ENCODE measurements around the gene HECTD4.
"Not testable (repeated sequence)": the region's sequence is repeated elsewhere in the genome, so short reads cannot be mapped to it uniquely, and the experiment has no call there.

HECTD4 gene

DNA sequence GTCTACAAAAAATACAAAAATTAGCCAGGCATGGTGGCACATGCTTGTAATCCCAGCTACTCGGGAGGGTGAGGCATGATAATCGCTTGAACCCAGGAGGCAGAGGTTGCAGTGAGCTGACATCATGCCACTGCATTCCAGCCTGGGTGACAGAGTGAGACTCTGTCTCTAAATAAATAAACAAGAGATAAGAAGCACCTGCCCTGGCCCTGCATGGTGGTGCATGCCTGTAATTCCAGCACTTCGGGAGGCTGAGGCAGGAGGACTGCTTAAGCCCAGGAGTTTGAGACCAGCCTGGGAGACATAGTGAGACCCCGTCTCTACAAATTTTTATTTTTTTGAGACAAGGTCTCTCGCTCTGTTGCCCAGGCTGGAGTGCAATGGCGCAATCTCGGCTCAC, 161.6 kb downstream of the HECTD4 start:
- H3K9ac ChIP-seq (ENCODE audit: low read length); H3K4me3 ChIP-seq (ENCODE audit: low read length); DNase-seq (ENCODE audit: low read depth); H3K9me3 ChIP-seq (ENCODE audit: control insufficient read depth, low read length); H3K27me3 ChIP-seq (replicated peaks; ENCODE audit: control insufficient read depth, insufficient read depth, low read length); H3K4me1 ChIP-seq (ENCODE audit: control insufficient read depth, insufficient read depth, low read length): not testable (repeated sequence)
- H3K36me3 ChIP-seq (ENCODE audit: control insufficient read depth, insufficient read depth, low read length, severe bottlenecking), result peaks cover 38% of the 10 kb centered on the region

GRCh38 chr12:112219195-112219594, 163.0 kb downstream of the HECTD4 start:
- Histone ChIP-seq H3K9me3 (ENCODE audit: control insufficient read depth, low read length) (no peaks in the 10 kb centered on the region), H3K9ac (ENCODE audit: low read length) (no peak overlapping the region), H3K4me1 (ENCODE audit: control insufficient read depth, insufficient read depth, low read length) (no peaks in the 10 kb centered on the region), H3K4me3 (ENCODE audit: low read length) (no peak overlapping the region), H3K36me3 (ENCODE audit: control insufficient read depth, insufficient read depth, low read length, severe bottlenecking) (peaks cover 46% of the 10 kb centered on the region), H3K27me3 (replicated peaks; ENCODE audit: control insufficient read depth, insufficient read depth, low read length) (no peaks in the 10 kb centered on the region)
- no peak for DNase-seq (ENCODE audit: low read depth)

GRCh38 chr12:112218150-112218549, 164.1 kb downstream of the HECTD4 start:
- H3K9ac ChIP-seq (ENCODE audit: low read length), result no peak overlapping the region
- no peaks in the 10 kb centered on the region for H3K9me3 ChIP-seq (ENCODE audit: control insufficient read depth, low read length)
- DNase-seq (ENCODE audit: low read depth), result peak; percentile 38
- no peak overlapping the region for H3K4me3 ChIP-seq (ENCODE audit: low read length)
- H3K4me1 ChIP-seq (ENCODE audit: control insufficient read depth, insufficient read depth, low read length), result no peaks in the 10 kb centered on the region
- H3K27me3 ChIP-seq (replicated peaks; ENCODE audit: control insufficient read depth, insufficient read depth, low read length), result no peaks in the 10 kb centered on the region
- peaks cover 50% of the 10 kb centered on the region for H3K36me3 ChIP-seq (ENCODE audit: control insufficient read depth, insufficient read depth, low read length, severe bottlenecking)

DNA sequence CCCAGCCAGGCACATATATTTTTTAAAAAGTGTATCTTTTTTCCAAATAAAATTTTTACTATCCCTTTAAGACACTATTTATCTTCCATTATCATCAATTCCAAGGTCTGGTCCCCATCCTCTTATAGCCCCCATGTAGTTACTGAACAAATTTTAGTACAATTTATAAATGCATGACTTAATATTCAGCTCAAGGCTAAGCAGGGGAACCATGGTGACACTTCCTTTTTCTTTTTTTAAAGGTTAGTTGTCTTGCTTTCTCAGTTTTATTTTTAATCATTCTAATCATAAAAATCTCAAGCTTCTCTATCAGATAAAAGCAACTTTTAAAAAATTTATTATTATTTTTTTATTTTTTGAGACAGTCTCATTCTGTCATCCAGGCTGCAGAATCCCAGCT, 164.6 kb downstream of the HECTD4 start:
- peaks cover 46% of the 10 kb centered on the region for H3K36me3 ChIP-seq (ENCODE audit: control insufficient read depth, insufficient read depth, low read length, severe bottlenecking)
- no peaks in the 10 kb centered on the region for H3K9me3 ChIP-seq (ENCODE audit: control insufficient read depth, low read length)
- H3K27me3 ChIP-seq (replicated peaks; ENCODE audit: control insufficient read depth, insufficient read depth, low read length), result no peaks in the 10 kb centered on the region
- H3K4me1 ChIP-seq (ENCODE audit: control insufficient read depth, insufficient read depth, low read length), result no peaks in the 10 kb centered on the region
- no peak for DNase-seq (ENCODE audit: low read depth)
- no peak overlapping the region for H3K9ac ChIP-seq (ENCODE audit: low read length)
- H3K4me3 ChIP-seq (ENCODE audit: low read length), result no peak overlapping the region

GRCh38 chr12:112216223-112216622, 166.0 kb downstream of the HECTD4 start:
- DNase-seq (ENCODE audit: low read depth), result no peak
- Histone ChIP-seq H3K4me3 (ENCODE audit: low read length) (no peak overlapping the region), H3K9ac (ENCODE audit: low read length) (no peak overlapping the region), H3K9me3 (ENCODE audit: control insufficient read depth, low read length) (no peaks in the 10 kb centered on the region), H3K4me1 (ENCODE audit: control insufficient read depth, insufficient read depth, low read length) (no peaks in the 10 kb centered on the region), H3K27me3 (replicated peaks; ENCODE audit: control insufficient read depth, insufficient read depth, low read length) (no peaks in the 10 kb centered on the region), H3K36me3 (ENCODE audit: control insufficient read depth, insufficient read depth, low read length, severe bottlenecking) (peaks cover 57% of the 10 kb centered on the region)

DNA sequence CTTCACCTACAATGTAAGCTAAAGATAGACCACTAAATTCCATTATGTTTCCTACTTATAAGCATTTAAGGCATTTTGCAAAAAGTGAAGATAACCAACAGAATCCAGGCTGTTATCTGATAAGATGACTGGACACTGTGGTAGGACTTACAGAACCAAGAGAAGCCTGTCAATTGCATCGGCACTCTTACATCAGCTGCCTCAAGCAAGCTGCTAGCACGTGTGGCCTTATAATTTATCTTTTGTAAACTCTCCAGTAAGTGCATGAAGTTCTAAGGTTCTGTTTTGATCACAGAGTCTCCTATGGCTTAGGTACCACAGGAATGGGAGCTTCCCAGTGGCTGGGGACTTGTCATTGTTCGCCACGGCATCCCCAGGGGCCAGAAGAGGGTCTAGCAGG, 168.2 kb downstream of the HECTD4 start:
- no peaks in the 10 kb centered on the region for H3K9me3 ChIP-seq (ENCODE audit: control insufficient read depth, low read length)
- no peaks in the 10 kb centered on the region for H3K4me1 ChIP-seq (ENCODE audit: control insufficient read depth, insufficient read depth, low read length)
- H3K36me3 ChIP-seq (ENCODE audit: control insufficient read depth, insufficient read depth, low read length, severe bottlenecking), result peaks cover 70% of the 10 kb centered on the region
- DNase-seq (ENCODE audit: low read depth), result no peak
- no peaks in the 10 kb centered on the region for H3K27me3 ChIP-seq (replicated peaks; ENCODE audit: control insufficient read depth, insufficient read depth, low read length)
- H3K9ac ChIP-seq (ENCODE audit: low read length), result no peak overlapping the region
- no peak overlapping the region for H3K4me3 ChIP-seq (ENCODE audit: low read length)

DNA sequence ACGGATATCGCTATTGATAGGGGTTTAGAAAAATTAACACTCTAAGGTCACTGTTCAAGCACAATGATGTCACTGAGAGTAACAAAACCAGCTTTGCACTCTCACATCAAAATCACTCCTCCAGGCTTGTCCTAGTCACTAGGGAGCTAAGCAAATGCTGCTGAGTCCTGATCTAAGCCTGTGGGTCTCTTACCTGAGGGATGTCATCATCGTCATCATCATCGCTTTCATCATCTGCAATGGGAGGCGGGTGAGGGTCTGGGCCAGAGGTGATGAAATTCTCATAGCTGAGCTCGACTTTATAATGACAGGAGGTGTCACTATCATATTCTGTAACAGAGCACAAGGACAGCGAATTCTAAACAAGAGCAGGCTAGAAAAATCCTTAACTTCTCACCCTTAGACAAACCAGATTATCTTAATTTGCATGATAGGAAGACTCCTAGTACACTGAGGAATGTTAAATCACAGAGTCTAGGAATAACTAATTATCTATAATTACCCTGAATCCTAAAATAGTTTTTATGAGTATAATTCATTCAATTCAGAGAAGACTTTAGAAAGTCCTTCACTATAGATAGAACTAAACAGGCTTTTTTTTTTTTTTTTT, 173.8 kb downstream of the HECTD4 start:
- H3K27me3 ChIP-seq (replicated peaks; ENCODE audit: control insufficient read depth, insufficient read depth, low read length), result no peaks in the 10 kb centered on the region
- peaks cover 61% of the 10 kb centered on the region for H3K36me3 ChIP-seq (ENCODE audit: control insufficient read depth, insufficient read depth, low read length, severe bottlenecking)

GRCh38 chr12:112207397-112207924, 174.8 kb downstream of the HECTD4 start:
- no peaks in the 10 kb centered on the region for H3K4me1 ChIP-seq (ENCODE audit: control insufficient read depth, insufficient read depth, low read length)
- H3K9ac ChIP-seq (ENCODE audit: low read length), result no peak overlapping the region
- peaks cover 69% of the 10 kb centered on the region for H3K36me3 ChIP-seq (ENCODE audit: control insufficient read depth, insufficient read depth, low read length, severe bottlenecking)
- no peak overlapping the region for H3K4me3 ChIP-seq (ENCODE audit: low read length)
- H3K9me3 ChIP-seq (ENCODE audit: control insufficient read depth, low read length), result no peaks in the 10 kb centered on the region
- no peak for DNase-seq (ENCODE audit: low read depth)
- H3K27me3 ChIP-seq (replicated peaks; ENCODE audit: control insufficient read depth, insufficient read depth, low read length), result no peaks in the 10 kb centered on the region

More for the DNA sequence above, 173.8 kb downstream of the HECTD4 start:
- no peak overlapping the region for H3K9ac ChIP-seq (ENCODE audit: low read length)
- no peaks in the 10 kb centered on the region for H3K9me3 ChIP-seq (ENCODE audit: control insufficient read depth, low read length)
- DNase-seq (ENCODE audit: low read depth), result no peak
- no peak overlapping the region for H3K4me3 ChIP-seq (ENCODE audit: low read length)
- no peaks in the 10 kb centered on the region for H3K4me1 ChIP-seq (ENCODE audit: control insufficient read depth, insufficient read depth, low read length)

DNA sequence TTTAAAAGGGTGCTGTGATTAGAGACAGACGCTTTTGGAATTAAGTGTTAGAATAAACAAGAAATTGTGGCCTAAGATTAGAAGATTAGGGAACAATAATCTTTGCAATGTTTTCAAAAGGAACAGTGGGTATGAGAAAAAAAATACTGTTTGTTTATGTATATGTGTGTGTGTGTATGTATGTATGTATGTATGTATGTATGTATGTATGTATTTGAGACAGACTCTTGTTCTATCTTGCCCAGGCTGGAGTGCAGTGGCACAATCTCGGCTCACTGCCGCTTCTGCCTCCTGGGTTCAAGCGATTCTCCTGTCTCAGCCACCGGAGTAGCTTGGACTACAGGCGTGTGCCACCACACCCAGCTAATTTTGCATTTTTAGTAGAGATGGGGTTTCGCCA, 175.3 kb downstream of the HECTD4 start:
- no peak for DNase-seq (ENCODE audit: low read depth)
- no peaks in the 10 kb centered on the region for H3K9me3 ChIP-seq (ENCODE audit: control insufficient read depth, low read length)
- H3K9ac ChIP-seq (ENCODE audit: low read length), result no peak overlapping the region
- no peak overlapping the region for H3K4me3 ChIP-seq (ENCODE audit: low read length)
- H3K4me1 ChIP-seq (ENCODE audit: control insufficient read depth, insufficient read depth, low read length), result no peaks in the 10 kb centered on the region
- no peaks in the 10 kb centered on the region for H3K27me3 ChIP-seq (replicated peaks; ENCODE audit: control insufficient read depth, insufficient read depth, low read length)
- peaks cover 66% of the 10 kb centered on the region for H3K36me3 ChIP-seq (ENCODE audit: control insufficient read depth, insufficient read depth, low read length, severe bottlenecking)

GRCh38 chr12:112199136-112199535, 183.1 kb downstream of the HECTD4 start:
- DNase-seq (ENCODE audit: low read depth), result no peak
- Histone ChIP-seq H3K27me3 (replicated peaks; ENCODE audit: control insufficient read depth, insufficient read depth, low read length) (no peaks in the 10 kb centered on the region), H3K9ac (ENCODE audit: low read length) (no peak overlapping the region), H3K4me3 (ENCODE audit: low read length) (no peak overlapping the region), H3K36me3 (ENCODE audit: control insufficient read depth, insufficient read depth, low read length, severe bottlenecking) (peaks cover 64% of the 10 kb centered on the region), H3K4me1 (ENCODE audit: control insufficient read depth, insufficient read depth, low read length) (no peaks in the 10 kb centered on the region), H3K9me3 (ENCODE audit: control insufficient read depth, low read length) (no peaks in the 10 kb centered on the region)

DNA sequence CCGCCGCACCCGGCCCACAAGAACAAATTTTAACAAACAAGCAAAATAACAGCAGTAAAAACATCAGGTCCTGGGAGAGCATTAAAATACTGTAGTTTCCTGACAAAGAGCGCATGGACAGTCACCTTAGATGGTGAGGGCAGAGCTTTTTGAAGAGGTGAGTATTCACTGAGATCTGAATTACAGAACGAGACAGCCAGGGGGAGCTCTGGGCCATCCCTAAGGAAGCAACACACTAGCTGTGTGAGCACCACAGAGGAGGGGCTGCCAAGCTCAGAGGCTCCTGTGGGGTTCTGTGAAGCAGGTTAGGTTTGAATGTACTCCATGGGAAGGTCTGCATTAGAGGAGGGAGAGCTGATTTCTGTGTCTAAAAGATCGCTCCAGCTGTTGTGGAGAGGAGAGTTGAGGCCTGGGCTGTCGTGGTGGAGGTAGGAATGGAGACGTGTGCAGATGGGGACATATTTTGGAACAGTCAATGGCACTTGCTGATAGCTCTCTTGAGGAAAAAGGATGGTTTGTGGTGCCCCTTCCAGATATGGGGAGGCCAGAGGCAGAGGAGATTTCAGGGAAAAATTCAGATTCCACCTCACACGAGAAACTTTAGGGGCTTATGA, 184.0 kb downstream of the HECTD4 start:
- Histone ChIP-seq H3K9ac (ENCODE audit: low read length) (no peak overlapping the region), H3K4me3 (ENCODE audit: low read length) (no peak overlapping the region), H3K4me1 (ENCODE audit: control insufficient read depth, insufficient read depth, low read length) (no peaks in the 10 kb centered on the region), H3K36me3 (ENCODE audit: control insufficient read depth, insufficient read depth, low read length, severe bottlenecking) (peaks cover 64% of the 10 kb centered on the region), H3K9me3 (ENCODE audit: control insufficient read depth, low read length) (no peaks in the 10 kb centered on the region), H3K27me3 (replicated peaks; ENCODE audit: control insufficient read depth, insufficient read depth, low read length) (no peaks in the 10 kb centered on the region)
- peak; percentile 77 for DNase-seq (ENCODE audit: low read depth)

Data from adipocyte (in vitro differentiated cells).